Thoracic aorta (tissue), 2 donors: ENCODE results near the gene PRKCA. TPM values are rescaled to one million over a fixed set of nuclear protein-coding genes. Genes with fewer than 3 reads are reported as not detected.
"Not testable (repeated sequence)": the region's sequence is repeated elsewhere in the genome, so short reads cannot be mapped to it uniquely, and the experiment has no call there.

Source experiments
- ATAC-seq: fragments of 150-250 bp; one replicate; pipeline ENCODE4 v1.8.0; 2017; ENCODE audit warnings: low read depth; ENCODE audit not compliant: insufficient number of reproducible peaks, low FRiP score
- DNase-seq: peaks from one replicate; pipeline ENCODE4 v3.0.0-alpha.2; 2020; ENCODE audit warnings: low spot score
- H3K27ac ChIP-seq, 2 donors: fragments of 200-600 bp; sonication (generic); 1 replicate in 1 of 2; 2 replicates in 1 of 2; pipeline ENCODE4 v1.5.1; 2016; ENCODE audit warnings: mild to moderate bottlenecking in 2 of 2, moderate library complexity in 2 of 2
- H3K27me3 ChIP-seq: fragments of 200-600 bp; sonication (generic); replicated peaks from 2 replicates; pipeline ENCODE4 v1.6.0; 2016; ENCODE audit warnings: mild to moderate bottlenecking; ENCODE audit not compliant: insufficient read depth
- H3K36me3 ChIP-seq: fragments of 200-600 bp; sonication (generic); one replicate; pipeline ENCODE4 v1.5.1; 2016
- H3K4me1 ChIP-seq, 2 donors: fragments of 200-600 bp; sonication (generic); 1 replicate in 1 of 2; 2 replicates in 1 of 2; pipeline versions ENCODE4 v1.5.1 to v1.6.0; 2016; ENCODE audit warnings: low read depth in 2 of 2, mild to moderate bottlenecking in 1 of 2; ENCODE audit not compliant: control insufficient read depth in 1 of 2
- H3K4me3 ChIP-seq: fragments of 200-600 bp; sonication (generic); 2 replicates; pipeline ENCODE4 v1.5.1; 2016; ENCODE audit warnings: mild to moderate bottlenecking
- H3K9me3 ChIP-seq: fragments of 200-600 bp; sonication (generic); 2 replicates; pipeline ENCODE4 v1.5.1; 2016
- total RNA-seq, 2 donors: library from RNA; depleted of rRNA; stranded (reverse); fragments of >200 nt; gene quantifications; one replicate each; pipeline versions ENCODE4 v1.1.0 to v1.2.3, GENCODE V29; 2016
- TF ChIP-seq, protein P1 (sequence below): fragments of 200-600 bp; sonication (generic); IDR thresholded peaks from one replicate; pipeline ENCODE4 v1.5.1; 2019; ENCODE audit warnings: antibody characterized with exemption

Gene PRKCA
- total RNA-seq, 2 donors from 2014 or later, result 9.1 to 11.6 TPM

DNA sequence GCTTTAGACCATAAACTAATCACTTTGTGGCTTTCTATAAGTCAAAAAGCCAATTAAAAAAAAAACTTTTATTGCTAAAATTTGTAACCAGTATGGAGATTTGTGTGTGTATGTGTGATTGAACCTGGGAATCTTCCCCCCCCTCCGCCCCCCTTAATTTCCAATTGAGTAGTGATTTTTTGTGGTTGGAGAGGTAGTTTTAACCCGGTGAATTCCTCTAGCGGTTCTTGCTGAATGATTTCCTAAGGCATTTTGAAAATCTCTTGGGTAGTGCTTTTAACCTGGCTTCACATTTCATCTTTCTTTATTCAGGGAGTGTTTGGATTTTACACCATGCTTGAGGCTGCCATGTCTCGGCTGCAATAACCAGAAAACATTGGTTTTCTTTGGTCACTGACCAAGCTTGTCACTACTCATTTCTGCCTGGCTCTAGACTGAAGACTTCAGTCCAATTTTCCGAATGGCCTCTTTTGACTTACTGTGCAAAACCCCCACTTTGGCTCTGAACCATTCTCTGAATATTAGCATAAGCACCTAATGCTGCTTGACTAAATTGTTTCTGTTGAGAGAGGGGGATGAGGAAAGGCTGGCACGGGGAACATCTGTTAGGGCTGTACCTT is 35.6 kb downstream of the PRKCA start:
- DNase-seq (no peak), ATAC-seq (peak; percentile 20)
- no peaks in the 10 kb centered on the region for H3K9me3 ChIP-seq
- H3K4me1 ChIP-seq, result peaks cover 6 to 18% of the 10 kb centered on the region in 2 donors
- H3K27me3 ChIP-seq, result no peaks in the 10 kb centered on the region
- H3K27ac ChIP-seq, result no peak overlapping the region
- no peak overlapping the region for H3K4me3 ChIP-seq
- TF ChIP-seq, protein P1, sequence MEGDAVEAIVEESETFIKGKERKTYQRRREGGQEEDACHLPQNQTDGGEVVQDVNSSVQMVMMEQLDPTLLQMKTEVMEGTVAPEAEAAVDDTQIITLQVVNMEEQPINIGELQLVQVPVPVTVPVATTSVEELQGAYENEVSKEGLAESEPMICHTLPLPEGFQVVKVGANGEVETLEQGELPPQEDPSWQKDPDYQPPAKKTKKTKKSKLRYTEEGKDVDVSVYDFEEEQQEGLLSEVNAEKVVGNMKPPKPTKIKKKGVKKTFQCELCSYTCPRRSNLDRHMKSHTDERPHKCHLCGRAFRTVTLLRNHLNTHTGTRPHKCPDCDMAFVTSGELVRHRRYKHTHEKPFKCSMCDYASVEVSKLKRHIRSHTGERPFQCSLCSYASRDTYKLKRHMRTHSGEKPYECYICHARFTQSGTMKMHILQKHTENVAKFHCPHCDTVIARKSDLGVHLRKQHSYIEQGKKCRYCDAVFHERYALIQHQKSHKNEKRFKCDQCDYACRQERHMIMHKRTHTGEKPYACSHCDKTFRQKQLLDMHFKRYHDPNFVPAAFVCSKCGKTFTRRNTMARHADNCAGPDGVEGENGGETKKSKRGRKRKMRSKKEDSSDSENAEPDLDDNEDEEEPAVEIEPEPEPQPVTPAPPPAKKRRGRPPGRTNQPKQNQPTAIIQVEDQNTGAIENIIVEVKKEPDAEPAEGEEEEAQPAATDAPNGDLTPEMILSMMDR, result no peak
- H3K36me3 ChIP-seq, result no peaks in the 10 kb centered on the region

DNA sequence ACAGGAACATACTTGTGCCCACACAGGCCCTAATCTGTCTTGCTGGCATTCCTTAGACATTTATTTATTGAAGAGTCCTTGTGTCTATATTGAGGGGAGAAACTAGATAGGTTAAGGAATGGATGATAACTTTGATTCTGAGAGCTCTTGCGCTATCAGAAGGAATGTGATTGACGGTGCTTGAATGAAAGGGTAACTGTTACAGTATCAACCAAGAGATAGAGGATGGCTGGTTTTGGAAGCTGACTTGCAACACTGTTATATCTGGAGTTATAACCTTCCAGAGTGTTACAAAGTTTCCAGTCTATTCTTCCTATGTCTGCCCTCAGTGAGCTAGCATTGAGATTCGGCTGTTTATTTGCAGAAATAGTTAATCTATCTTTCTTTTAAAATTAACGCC is 36.5 kb downstream of the PRKCA start:
- DNase-seq, result no peak
- H3K4me3 ChIP-seq, result no peak overlapping the region
- H3K4me1 ChIP-seq, result peaks cover 6 to 18% of the 10 kb centered on the region in 2 donors
- TF ChIP-seq, protein P1, result no peak
- ATAC-seq, result no peak
- H3K27ac ChIP-seq, result no peak overlapping the region
- no peaks in the 10 kb centered on the region for H3K36me3 ChIP-seq
- no peaks in the 10 kb centered on the region for H3K9me3 ChIP-seq
- no peaks in the 10 kb centered on the region for H3K27me3 ChIP-seq

DNA sequence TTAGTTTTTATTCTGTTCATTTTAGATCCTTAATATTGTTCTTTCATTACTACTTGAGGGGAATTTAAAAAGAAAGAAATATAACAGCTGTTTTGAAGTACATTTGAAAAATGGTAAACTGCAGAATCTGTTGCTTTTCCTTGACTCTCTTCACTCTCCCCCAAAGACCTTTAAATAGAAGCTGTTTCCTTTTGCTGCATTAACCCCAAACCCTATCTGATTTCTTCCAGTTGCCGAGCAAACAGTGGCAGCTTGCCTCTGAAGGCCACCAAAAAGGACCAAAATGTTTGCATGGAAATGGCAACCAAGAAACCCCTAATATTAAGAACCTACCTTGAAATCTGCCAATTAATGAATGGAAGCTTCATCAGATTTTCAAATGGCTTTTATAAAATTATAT is 37.1 kb downstream of the PRKCA start:
- no peak for ATAC-seq

DNA sequence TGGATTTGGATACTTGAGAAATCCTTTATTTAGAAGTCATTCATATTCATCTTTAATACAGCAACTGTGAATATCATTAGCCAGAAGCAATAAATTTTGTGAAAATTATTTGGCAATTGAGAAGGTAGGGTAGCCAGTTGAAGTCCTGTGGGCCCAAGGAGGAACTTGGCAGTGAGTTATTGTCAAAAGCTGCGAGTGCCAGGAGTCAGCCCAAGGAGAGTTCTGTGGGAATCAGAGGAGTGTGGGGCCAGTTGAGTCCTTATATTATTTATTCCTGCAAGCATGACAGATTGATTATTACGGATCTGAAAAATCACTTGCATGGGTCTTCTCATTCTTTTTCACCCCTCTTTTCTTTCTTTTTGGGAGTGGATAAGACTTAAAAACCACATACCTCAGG is 38.3 kb downstream of the PRKCA start:
- TF ChIP-seq, protein P1, result no peak
- Histone ChIP-seq H3K36me3 (no peaks in the 10 kb centered on the region), H3K27ac (no peak overlapping the region), H3K4me3 (no peak overlapping the region), H3K9me3 (no peaks in the 10 kb centered on the region), H3K27me3 (no peaks in the 10 kb centered on the region), H3K4me1 (peaks cover 6 to 18% of the 10 kb centered on the region in 2 donors)
- ATAC-seq (no peak), DNase-seq (no peak)

More for the DNA sequence above, 37.1 kb downstream of the PRKCA start:
- Histone ChIP-seq H3K4me1 (peaks cover 6 to 18% of the 10 kb centered on the region in 2 donors), H3K9me3 (no peaks in the 10 kb centered on the region), H3K27ac (no peak overlapping the region), H3K27me3 (no peaks in the 10 kb centered on the region), H3K4me3 (no peak overlapping the region), H3K36me3 (no peaks in the 10 kb centered on the region)
- TF ChIP-seq, protein P1, result no peak
- DNase-seq, result no peak

DNA sequence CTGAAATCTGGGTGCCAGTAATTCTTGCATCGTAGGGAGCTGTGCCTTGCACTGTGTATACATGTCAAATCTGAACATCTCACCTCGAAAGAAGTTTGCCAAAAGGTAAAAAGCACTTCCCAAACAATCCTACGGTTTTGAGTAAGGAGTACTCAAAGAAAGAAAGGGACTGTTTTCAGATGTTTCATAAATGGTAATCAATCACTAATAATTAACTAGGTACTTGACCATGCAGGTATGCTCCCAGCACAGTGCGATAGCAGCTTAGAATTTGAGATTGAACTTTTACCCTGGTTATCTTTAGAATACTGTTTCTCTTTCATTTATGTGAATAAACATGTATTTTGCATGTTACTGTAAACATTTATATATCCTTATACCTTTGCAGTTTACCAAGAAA is 39.0 kb downstream of the PRKCA start:
- H3K4me3 ChIP-seq, result no peak overlapping the region

DNA sequence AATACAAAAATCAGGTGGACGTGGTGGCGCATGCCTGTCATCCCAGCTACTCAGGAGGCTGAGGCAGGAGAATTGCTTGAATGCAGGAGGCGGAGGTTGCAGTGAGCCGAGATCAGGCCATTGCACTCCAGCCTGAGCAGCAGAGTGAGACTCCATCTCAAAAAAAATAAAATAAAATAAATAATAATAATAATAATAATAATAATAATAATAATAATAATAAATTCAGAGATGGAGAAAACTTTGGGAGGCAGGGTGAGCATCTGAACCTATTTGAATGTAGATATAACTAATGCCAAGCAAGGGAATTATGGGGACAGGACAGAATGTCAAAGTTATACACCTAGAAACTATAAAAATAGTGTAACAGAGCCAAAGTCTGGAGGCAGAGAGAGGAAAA is 39.9 kb downstream of the PRKCA start:
- not testable (repeated sequence) for H3K4me3 ChIP-seq, DNase-seq, H3K27ac ChIP-seq, ATAC-seq, H3K36me3 ChIP-seq, H3K9me3 ChIP-seq, H3K27me3 ChIP-seq
- peaks cover 6 to 18% of the 10 kb centered on the region in 2 donors for H3K4me1 ChIP-seq

More for the DNA sequence above, 39.0 kb downstream of the PRKCA start:
- Histone ChIP-seq H3K4me1 (peaks cover 6 to 18% of the 10 kb centered on the region in 2 donors), H3K27ac (no peak overlapping the region), H3K36me3 (no peaks in the 10 kb centered on the region), H3K27me3 (no peaks in the 10 kb centered on the region), H3K9me3 (no peaks in the 10 kb centered on the region)
- TF ChIP-seq, protein P1, result no peak
- DNase-seq (no peak), ATAC-seq (no peak)
